ENCODE measurements around the gene HBS1L. TPM values are rescaled to one million over a fixed set of nuclear protein-coding genes. Genes with fewer than 3 reads are reported as not detected.
A peak's percentile ranks its signal among the peaks of the same experiment; 100 is the strongest.

The HBS1L gene
- total RNA-seq, 5 donors from 2014 or later (not counting 1 experiment from before 2014, with no cell fraction given): 51.4 to 112 (median 69.7) TPM

DNA sequence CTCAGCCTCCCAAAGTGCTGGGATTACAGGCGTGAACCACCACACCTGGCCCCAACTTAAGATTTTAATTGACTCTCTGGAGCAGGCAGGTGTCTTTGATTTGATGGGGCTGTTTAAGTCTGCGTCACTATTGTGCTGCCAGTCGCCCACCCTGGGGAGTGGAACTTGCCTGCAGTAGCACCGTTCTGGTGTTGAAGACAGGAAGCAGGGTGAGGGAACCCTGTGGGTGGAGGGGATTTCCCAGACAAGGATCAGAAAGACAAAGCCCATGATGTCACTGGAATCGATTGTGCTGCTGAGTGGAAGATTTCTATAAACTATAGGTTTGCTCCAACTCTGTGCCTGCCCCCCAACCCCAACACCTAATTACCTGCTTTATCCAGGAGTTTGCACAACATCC lies 115.7 kb downstream of the HBS1L start:
- peaks cover 6% of the 10 kb centered on the region in 2 experiments for H3K4me1 ChIP-seq (ENCODE audit: control insufficient read depth in 1 of 2, extremely low read depth in 1 of 2, insufficient read depth in 2 of 2, low read length in 2 of 2)
- ATAC-seq (replicated peaks in 1 of 4) (peak in 2 of 4 experiments; percentile 41 to 99), DNase-seq (peak in 28 of 35 experiments; percentile 13 to 71 (median 40))
- Mint-ChIP-seq H3K27ac (no peak overlapping the region), H3K27me3 (no peaks in the 10 kb centered on the region), H3K4me1 (peaks cover 5 to 10% (median 9%) of the 10 kb centered on the region in 3 donors), H3K9me3 (no peaks in the 10 kb centered on the region), H3K36me3 (peaks cover 2% of the 10 kb centered on the region), H3K4me3 (no peak overlapping the region)
- no peak overlapping the region for H3K27ac ChIP-seq (ENCODE audit: low read length)
- no peak overlapping the region for H3K4me3 ChIP-seq (ENCODE audit: control insufficient read depth in 1 of 2, extremely low read depth in 1 of 2, low read length in 1 of 2)
- POLR2A ChIA-PET: no interaction called here
- H3K27me3 ChIP-seq (replicated peaks in 1 of 2; ENCODE audit: control insufficient read depth in 2 of 2, extremely low read depth in 1 of 2, insufficient read depth in 2 of 2, low read length in 1 of 2): no peaks in the 10 kb centered on the region
- no peaks in the 10 kb centered on the region for H3K9me3 ChIP-seq
- no peaks in the 10 kb centered on the region for H3K36me3 ChIP-seq (ENCODE audit: control insufficient read depth in 2 of 2, extremely low read depth in 1 of 2, insufficient read depth in 1 of 2, low read length in 1 of 2)
- CTCF ChIA-PET: interaction anchor here (0.8 to 5.0 kb wide), 7 partner anchors 20 to 1015 kb away, joined by 3 to 50 read pairs (median 14); no protein-coding TSS in a partner anchor
- 0% methylated on average over 2 of the region's 5 CpGs for WGBS (ENCODE audit: insufficient coverage)

DNA sequence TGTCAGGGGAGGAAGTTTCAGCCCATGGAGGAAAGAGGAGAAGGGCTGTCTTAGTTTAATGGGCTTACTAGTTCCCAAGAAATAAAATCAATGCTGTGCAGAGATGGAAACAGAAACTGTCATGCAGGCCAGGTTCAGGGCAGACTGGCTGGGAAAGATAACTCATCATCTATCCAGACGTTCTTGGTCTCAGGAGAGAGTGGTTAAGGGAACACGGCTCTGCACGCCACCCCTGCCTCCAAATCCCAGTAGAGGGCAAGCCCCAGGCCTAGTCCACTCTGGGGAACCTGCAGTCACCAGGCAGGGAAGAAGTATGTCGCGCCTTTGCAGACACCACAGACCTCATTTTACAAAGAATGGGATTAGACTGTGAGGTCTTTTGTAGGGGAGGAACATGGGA lies 117.2 kb downstream of the HBS1L start:
- H3K4me3 Mint-ChIP-seq: no peak overlapping the region
- no peak overlapping the region for H3K4me3 ChIP-seq (ENCODE audit: control insufficient read depth in 1 of 2, extremely low read depth in 1 of 2, low read length in 1 of 2)
- ATAC-seq (replicated peaks in 1 of 4) (no peak), DNase-seq (no peak)
- no peaks in the 10 kb centered on the region for H3K27me3 ChIP-seq (replicated peaks in 1 of 2; ENCODE audit: control insufficient read depth in 2 of 2, extremely low read depth in 1 of 2, insufficient read depth in 2 of 2, low read length in 1 of 2)
- H3K4me1 Mint-ChIP-seq: peaks cover 5 to 10% (median 9%) of the 10 kb centered on the region in 3 donors
- no peak overlapping the region for H3K27ac Mint-ChIP-seq
- no peaks in the 10 kb centered on the region for H3K36me3 ChIP-seq (ENCODE audit: control insufficient read depth in 2 of 2, extremely low read depth in 1 of 2, insufficient read depth in 1 of 2, low read length in 1 of 2)
- no peaks in the 10 kb centered on the region for H3K27me3 Mint-ChIP-seq
- POLR2A ChIA-PET: no interaction called here
- no CpG with 5 or more reads among the region's 5 CpGs for WGBS (ENCODE audit: insufficient coverage)
- no peaks in the 10 kb centered on the region for H3K9me3 ChIP-seq
- H3K27ac ChIP-seq (ENCODE audit: low read length): no peak overlapping the region
- peaks cover 6% of the 10 kb centered on the region in 2 experiments for H3K4me1 ChIP-seq (ENCODE audit: control insufficient read depth in 1 of 2, extremely low read depth in 1 of 2, insufficient read depth in 2 of 2, low read length in 2 of 2)
- H3K36me3 Mint-ChIP-seq: peaks cover 2% of the 10 kb centered on the region
- no peaks in the 10 kb centered on the region for H3K9me3 Mint-ChIP-seq
- CTCF ChIA-PET: interaction anchor here in 1 of 2 donors (0.6 kb wide), 1 partner anchor 777 kb away, joined by 3 read pairs; no protein-coding TSS in a partner anchor

DNA sequence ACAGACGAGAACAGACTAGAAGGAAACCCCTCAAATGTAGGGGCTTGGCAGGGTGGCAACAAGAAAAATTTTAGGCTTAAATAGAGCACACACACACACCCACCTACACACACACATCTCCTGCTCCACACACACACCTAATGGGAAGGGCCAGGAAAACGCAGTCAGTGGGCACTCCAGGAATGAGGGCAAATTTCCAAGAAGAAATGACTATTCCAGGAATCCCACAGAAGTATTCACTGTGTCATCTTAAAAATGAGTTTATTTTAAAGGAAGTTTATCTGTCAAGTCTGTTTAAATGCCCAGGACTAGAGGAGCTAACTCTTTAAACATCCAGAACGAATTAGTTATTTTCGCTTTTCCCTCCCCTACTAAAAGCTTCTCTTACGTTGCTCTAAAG lies 117.7 kb downstream of the HBS1L start:
- Mint-ChIP-seq H3K36me3 (peaks cover 7% of the 10 kb centered on the region), H3K27ac (no peak overlapping the region)
- WGBS (ENCODE audit: insufficient coverage): no CpG with 5 or more reads among the region's 5 CpGs

DNA sequence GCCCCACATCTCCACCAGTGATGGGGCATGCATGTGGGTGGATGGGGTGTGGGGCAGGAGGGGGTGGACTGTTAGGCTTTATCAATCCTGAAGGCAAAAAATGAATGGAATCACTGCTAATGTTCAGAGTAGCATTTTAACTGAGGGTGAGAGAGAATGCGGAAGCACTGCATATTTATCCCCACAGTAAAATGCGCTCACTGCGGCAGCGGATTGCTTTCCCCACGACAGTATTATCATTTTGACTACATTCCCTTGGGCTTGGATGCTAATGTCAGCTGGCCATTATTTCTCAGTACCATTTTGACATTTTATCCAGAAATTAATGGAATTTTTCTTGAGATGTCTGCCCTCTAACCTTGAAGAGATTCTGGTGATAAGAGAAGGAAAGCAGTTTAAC lies 118.1 kb downstream of the HBS1L start:
- no peak overlapping the region for H3K27ac ChIP-seq (ENCODE audit: low read length)
- no CpG with 5 or more reads among the region's 5 CpGs for WGBS (ENCODE audit: insufficient coverage)
- H3K4me1 Mint-ChIP-seq: peaks cover 5 to 10% (median 9%) of the 10 kb centered on the region in 3 donors
- ChIA-PET POLR2A (no interaction called here), CTCF (interaction anchor here in 1 of 2 donors (0.6 to 1.0 kb wide), 4 partner anchors 27 to 797 kb away, joined by 3 to 5 read pairs (median 4); no protein-coding TSS in a partner anchor)
- ATAC-seq (replicated peaks in 1 of 4) (no peak), DNase-seq (no peak)
- no peaks in the 10 kb centered on the region for H3K9me3 ChIP-seq
- no peaks in the 10 kb centered on the region for H3K27me3 Mint-ChIP-seq
- no peak overlapping the region for H3K4me3 ChIP-seq (ENCODE audit: control insufficient read depth in 1 of 2, extremely low read depth in 1 of 2, low read length in 1 of 2)
- H3K27ac Mint-ChIP-seq: no peak overlapping the region
- H3K36me3 Mint-ChIP-seq: peaks cover 7% of the 10 kb centered on the region
- peaks cover 6% of the 10 kb centered on the region in 2 experiments for H3K4me1 ChIP-seq (ENCODE audit: control insufficient read depth in 1 of 2, extremely low read depth in 1 of 2, insufficient read depth in 2 of 2, low read length in 2 of 2)
- no peaks in the 10 kb centered on the region for H3K36me3 ChIP-seq (ENCODE audit: control insufficient read depth in 2 of 2, extremely low read depth in 1 of 2, insufficient read depth in 1 of 2, low read length in 1 of 2)
- no peaks in the 10 kb centered on the region for H3K27me3 ChIP-seq (replicated peaks in 1 of 2; ENCODE audit: control insufficient read depth in 2 of 2, extremely low read depth in 1 of 2, insufficient read depth in 2 of 2, low read length in 1 of 2)
- H3K9me3 Mint-ChIP-seq: no peaks in the 10 kb centered on the region
- no peak overlapping the region for H3K4me3 Mint-ChIP-seq

More for the DNA sequence above, 117.7 kb downstream of the HBS1L start:
- H3K4me1 ChIP-seq (ENCODE audit: control insufficient read depth in 1 of 2, extremely low read depth in 1 of 2, insufficient read depth in 2 of 2, low read length in 2 of 2): peaks cover 6% of the 10 kb centered on the region in 2 experiments
- ChIA-PET POLR2A (no interaction called here), CTCF (interaction anchor here in 1 of 2 donors (1.0 kb wide), 1 partner anchor 115 kb away, joined by 4 read pairs; no protein-coding TSS in a partner anchor)
- H3K4me3 Mint-ChIP-seq: no peak overlapping the region
- H3K27me3 ChIP-seq (replicated peaks in 1 of 2; ENCODE audit: control insufficient read depth in 2 of 2, extremely low read depth in 1 of 2, insufficient read depth in 2 of 2, low read length in 1 of 2): no peaks in the 10 kb centered on the region
- ATAC-seq (replicated peaks in 1 of 4) (no peak), DNase-seq (no peak)
- H3K4me1 Mint-ChIP-seq: peaks cover 5 to 10% (median 9%) of the 10 kb centered on the region in 3 donors
- H3K36me3 ChIP-seq (ENCODE audit: control insufficient read depth in 2 of 2, extremely low read depth in 1 of 2, insufficient read depth in 1 of 2, low read length in 1 of 2): no peaks in the 10 kb centered on the region
- H3K9me3 ChIP-seq: no peaks in the 10 kb centered on the region
- no peaks in the 10 kb centered on the region for H3K9me3 Mint-ChIP-seq
- H3K27ac ChIP-seq (ENCODE audit: low read length): no peak overlapping the region
- no peaks in the 10 kb centered on the region for H3K27me3 Mint-ChIP-seq
- H3K4me3 ChIP-seq (ENCODE audit: control insufficient read depth in 1 of 2, extremely low read depth in 1 of 2, low read length in 1 of 2): no peak overlapping the region

DNA sequence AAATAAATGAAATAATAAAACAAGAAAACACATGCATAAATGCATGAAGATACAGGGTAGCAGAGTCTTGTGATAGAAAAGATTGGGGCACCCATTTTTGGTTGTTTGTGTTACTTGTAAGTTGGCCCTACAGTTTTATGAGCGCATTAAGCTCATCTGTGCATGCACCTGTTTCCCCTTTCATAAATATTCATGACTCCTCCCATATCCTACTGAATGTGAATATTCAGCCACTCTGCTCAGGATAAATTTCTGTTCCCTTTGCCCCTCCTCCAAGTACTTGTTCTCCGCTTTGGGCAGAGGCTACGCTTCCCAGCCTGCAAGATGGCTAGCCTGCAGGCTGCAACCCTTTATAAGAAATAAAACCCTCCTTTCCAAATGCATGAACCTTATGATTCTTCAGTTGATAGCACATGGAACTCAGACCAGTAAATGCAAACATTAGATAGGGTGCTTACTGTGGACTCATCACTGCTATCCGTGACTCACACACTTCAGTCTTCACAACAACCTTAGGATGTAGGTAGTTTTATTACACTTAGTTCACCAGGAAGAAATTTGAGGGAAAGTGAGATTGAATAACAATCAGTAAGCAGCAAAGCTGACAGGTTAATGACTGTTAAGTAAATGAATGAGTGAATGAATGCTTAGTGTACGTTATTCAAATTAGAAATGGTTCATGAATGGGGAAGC lies 119.7 kb downstream of the HBS1L start:
- H3K9me3 Mint-ChIP-seq: no peaks in the 10 kb centered on the region
- ChIA-PET POLR2A (no interaction called here), CTCF (no interaction called here)
- H3K4me1 ChIP-seq (ENCODE audit: control insufficient read depth in 1 of 2, extremely low read depth in 1 of 2, insufficient read depth in 2 of 2, low read length in 2 of 2): peaks cover 6% of the 10 kb centered on the region in 2 experiments
- ATAC-seq (replicated peaks in 1 of 4) (no peak), DNase-seq (no peak)
- peaks cover 5 to 10% (median 9%) of the 10 kb centered on the region in 3 donors for H3K4me1 Mint-ChIP-seq
- WGBS (ENCODE audit: insufficient coverage): 96% methylated on average over 3 of the region's 5 CpGs
- H3K27ac Mint-ChIP-seq: no peak overlapping the region
- no peaks in the 10 kb centered on the region for H3K9me3 ChIP-seq
- no peaks in the 10 kb centered on the region for H3K27me3 Mint-ChIP-seq
- no peak overlapping the region for H3K4me3 Mint-ChIP-seq
- H3K27ac ChIP-seq (ENCODE audit: low read length): no peak overlapping the region
- H3K4me3 ChIP-seq (ENCODE audit: control insufficient read depth in 1 of 2, extremely low read depth in 1 of 2, low read length in 1 of 2): no peak overlapping the region
- peaks cover 10% of the 10 kb centered on the region for H3K36me3 Mint-ChIP-seq
- no peaks in the 10 kb centered on the region for H3K27me3 ChIP-seq (replicated peaks in 1 of 2; ENCODE audit: control insufficient read depth in 2 of 2, extremely low read depth in 1 of 2, insufficient read depth in 2 of 2, low read length in 1 of 2)
- H3K36me3 ChIP-seq (ENCODE audit: control insufficient read depth in 2 of 2, extremely low read depth in 1 of 2, insufficient read depth in 1 of 2, low read length in 1 of 2): no peaks in the 10 kb centered on the region

DNA sequence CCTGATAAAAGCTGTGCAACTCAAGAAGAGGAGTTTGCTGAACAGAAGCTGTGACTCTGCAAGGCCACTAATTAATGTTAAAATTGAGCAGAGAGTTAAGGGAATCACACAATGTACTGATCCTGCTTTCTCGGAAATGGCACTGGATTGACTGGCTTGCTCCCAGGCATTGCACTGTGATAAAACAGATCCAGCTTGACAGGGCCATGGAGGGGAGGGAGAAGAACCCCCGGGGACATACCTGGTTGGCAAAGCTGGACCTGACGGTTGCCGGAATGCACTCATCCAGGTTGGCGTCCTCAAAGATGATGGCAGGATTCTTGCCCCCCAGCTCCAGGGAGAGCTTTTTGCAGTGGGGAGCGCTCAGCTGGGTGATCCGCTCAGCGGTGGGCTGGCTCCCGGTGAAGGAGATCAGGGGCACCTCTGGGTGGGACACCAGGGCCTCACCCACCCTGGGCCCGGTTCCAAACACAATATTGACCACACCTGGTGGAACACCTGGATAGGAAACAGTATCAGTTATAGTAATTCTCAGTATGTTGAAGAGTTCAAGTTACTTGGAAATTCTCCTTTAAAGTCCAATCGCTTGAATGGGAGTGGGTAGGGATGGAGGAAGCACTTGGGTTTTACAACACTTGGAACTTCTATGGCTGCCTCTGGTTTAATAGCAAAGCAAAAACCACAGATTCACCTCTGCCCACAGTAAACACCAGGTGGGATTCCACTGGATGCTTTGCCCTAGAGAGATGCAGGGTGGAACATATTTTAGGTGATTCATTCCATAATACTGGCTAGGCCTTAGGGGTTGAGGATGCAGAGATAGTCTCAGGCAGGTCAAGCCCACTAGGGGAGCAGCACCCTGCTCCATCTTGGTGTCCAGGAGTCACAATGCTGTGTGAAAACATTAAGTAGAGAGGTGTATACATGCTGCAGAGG lies 121.8 kb downstream of the HBS1L start:
- Mint-ChIP-seq H3K4me3 (no peak overlapping the region), H3K36me3 (peaks cover 22% of the 10 kb centered on the region), H3K27ac (no peak overlapping the region), H3K27me3 (no peaks in the 10 kb centered on the region), H3K4me1 (peaks cover 0 to 2% (median 0%) of the 10 kb centered on the region in 3 donors), H3K9me3 (no peaks in the 10 kb centered on the region)
- no peak overlapping the region for H3K4me3 ChIP-seq (ENCODE audit: control insufficient read depth in 1 of 2, extremely low read depth in 1 of 2, low read length in 1 of 2)
- CTCF ChIA-PET: interaction anchor here in 1 of 2 donors (0.9 to 1.3 kb wide), 2 partner anchors 7 to 809 kb away, joined by 3 to 5 read pairs; no protein-coding TSS in a partner anchor
- no peaks in the 10 kb centered on the region for H3K4me1 ChIP-seq (ENCODE audit: control insufficient read depth in 1 of 2, extremely low read depth in 1 of 2, insufficient read depth in 2 of 2, low read length in 2 of 2)
- DNase-seq: no peak
- H3K36me3 ChIP-seq (ENCODE audit: control insufficient read depth in 2 of 2, extremely low read depth in 1 of 2, insufficient read depth in 1 of 2, low read length in 1 of 2): no peaks in the 10 kb centered on the region
- WGBS (ENCODE audit: insufficient coverage): 93% methylated on average over 6 of the region's 11 CpGs
- POLR2A ChIA-PET: no interaction called here
- no peaks in the 10 kb centered on the region for H3K27me3 ChIP-seq (replicated peaks in 1 of 2; ENCODE audit: control insufficient read depth in 2 of 2, extremely low read depth in 1 of 2, insufficient read depth in 2 of 2, low read length in 1 of 2)
- no peaks in the 10 kb centered on the region for H3K9me3 ChIP-seq
- no peak for ATAC-seq (replicated peaks in 1 of 4)
- H3K27ac ChIP-seq (ENCODE audit: low read length): no peak overlapping the region

Measured in T-cell (primary cell).